PC-9 (cell line): Measurements from ENCODE around the gene ULK3. TPM values are rescaled to one million over a fixed set of nuclear protein-coding genes. Genes with fewer than 3 reads are reported as not detected.

Source experiments
- BruUV-seq: library from RNA; stranded (reverse); fragments of 400-500 nt; replicated peaks from 2 replicates; lab custom pipeline; 2021; lab: Mats Ljungman, UMichigan
- CTCF ChIA-PET: fragments of 300-600 bp; sonication (Branson Sonifier 250); formaldehyde crosslinking; loops from one replicate; lab custom pipeline; 2022; ENCODE audit warnings: antibody characterized with exemption; lab: Charles Lee
- POLR2A ChIA-PET: fragments of 300-600 bp; sonication (Branson Sonifier 250); formaldehyde crosslinking; loops from one replicate; lab custom pipeline; 2022; ENCODE audit warnings: antibody characterized with exemption; ENCODE audit not compliant: unreplicated experiment; lab: Charles Lee
- DNase-seq, 2 experiments: peaks; one replicate each; pipeline versions ENCODE4 v3.0.0 to v3.0.0-alpha.2; 2015 to 2022; ENCODE audit warnings: mixed read lengths in 1 of 2
- H2AFZ ChIP-seq: fragments of 200-600 bp; sonication (generic); 2 replicates; pipeline ENCODE4 v1.8.1; 2017; ENCODE audit warnings: antibody characterized with exemption
- H3F3A ChIP-seq: fragments of 200-600 bp; sonication (generic); 2 replicates; pipeline ENCODE4 v1.8.1; 2017; ENCODE audit warnings: antibody characterized with exemption, mild to moderate bottlenecking, low read depth; ENCODE audit not compliant: insufficient read depth
- H3K27ac ChIP-seq: fragments of 200-600 bp; sonication (generic); 2 replicates; pipeline ENCODE4 v1.6.1; 2016; ENCODE audit warnings: mixed run types
- H3K27me3 ChIP-seq: fragments of 200-600 bp; sonication (generic); 2 replicates; pipeline ENCODE4 v1.6.1; 2016; ENCODE audit warnings: low read depth, mixed run types; ENCODE audit not compliant: insufficient read depth
- H3K36me3 ChIP-seq: fragments of 200-600 bp; sonication (generic); 2 replicates; pipeline ENCODE4 v1.6.1; 2016; ENCODE audit warnings: low read depth, mixed run types
- H3K4me1 ChIP-seq: fragments of 200-600 bp; sonication (generic); replicated peaks from 2 replicates; pipeline ENCODE4 v1.6.1; 2016; ENCODE audit warnings: mixed run types; ENCODE audit not compliant: insufficient read depth
- H3K4me2 ChIP-seq: fragments of 200-600 bp; sonication (generic); 2 replicates; pipeline ENCODE4 v1.6.1; 2017; ENCODE audit warnings: mixed run types
- H3K4me3 ChIP-seq: fragments of 200-600 bp; sonication (generic); 2 replicates; pipeline ENCODE4 v1.6.1; 2016; ENCODE audit warnings: mixed run types
- H3K79me2 ChIP-seq: fragments of 200-600 bp; sonication (generic); 2 replicates; pipeline ENCODE4 v1.6.1; 2017; ENCODE audit warnings: low read depth, mixed run types
- H3K9me2 ChIP-seq: fragments of 200-600 bp; sonication (generic); 2 replicates; pipeline ENCODE4 v1.8.1; 2017; ENCODE audit warnings: mild to moderate bottlenecking; ENCODE audit not compliant: insufficient read depth
- H3K9me3 ChIP-seq: fragments of 200-600 bp; sonication (generic); 2 replicates; pipeline ENCODE4 v1.8.1; 2016; ENCODE audit warnings: low read depth; ENCODE audit not compliant: insufficient read depth
- H4K20me1 ChIP-seq: fragments of 200-600 bp; sonication (generic); 2 replicates; pipeline ENCODE4 v1.8.1; 2017; ENCODE audit not compliant: insufficient read depth
- CTCF ChIP-seq: fragments of 200-600 bp; sonication (generic); conservative IDR thresholded peaks from 2 replicates; pipeline ENCODE4 v1.6.1; 2017; ENCODE audit warnings: mixed run types, antibody characterized with exemption, mild to moderate bottlenecking, moderate library complexity
- EZH2 ChIP-seq: fragments of 200-600 bp; sonication (generic); IDR thresholded peaks from 2 replicates; pipeline ENCODE4 v1.8.0; 2017; ENCODE audit warnings: antibody characterized with exemption, low read depth
- intact Hi-C: fragments of 100-400 bp; cut with micrococcal nuclease; formaldehyde crosslinking; loops from one replicate; pipeline ENCODE4 v1.10.0; 2022; ENCODE audit not compliant: unreplicated experiment
- total RNA-seq: library from RNA; stranded (reverse); gene quantifications from 2 replicates; pipeline ENCODE4 v1.2.3, GENCODE V29; 2021

ULK3 gene
- total RNA-seq, 1 experiment from 2014 or later: 30.2 TPM

DNA sequence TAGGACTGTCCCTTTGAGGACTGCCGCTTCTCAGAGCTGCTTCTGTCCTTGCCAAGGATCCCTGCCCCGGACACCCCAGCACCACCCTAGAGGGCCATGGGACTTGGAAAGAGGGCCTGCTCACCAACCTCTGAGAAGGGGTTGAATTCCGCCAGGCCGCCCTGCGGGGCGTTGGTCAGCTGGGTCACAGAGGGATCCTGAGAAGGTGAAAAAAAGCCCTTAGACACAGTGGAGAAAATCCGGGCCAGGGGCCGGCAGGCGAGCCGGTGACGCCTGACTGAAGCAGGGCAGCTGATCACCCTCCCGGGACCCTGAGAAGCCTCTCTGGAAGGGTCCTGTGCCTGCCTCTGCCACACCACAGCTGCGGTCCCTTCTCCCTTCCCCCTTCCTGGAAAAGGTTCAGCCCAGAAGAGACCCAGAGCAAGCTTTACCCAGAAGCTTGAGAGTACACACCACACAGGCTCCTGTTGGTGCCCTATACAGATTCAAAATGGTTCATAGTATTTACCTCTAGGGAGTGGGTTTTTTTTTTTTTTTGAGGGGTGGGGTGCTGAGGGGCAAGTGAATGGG lies 11.6 kb upstream of the ULK3 start:
- peaks cover 3% of the 10 kb centered on the region; the same call in 1 of the 2 replicates for H3K36me3 ChIP-seq
- H3K4me2 ChIP-seq: no peak overlapping the region
- ChIA-PET CTCF (no interaction called here), POLR2A (no interaction called here)
- H4K20me1 ChIP-seq: peaks cover 21% of the 10 kb centered on the region; the same call in 1 of the 2 replicates
- peaks cover 10% of the 10 kb centered on the region for H3K79me2 ChIP-seq
- peaks cover 17% of the 10 kb centered on the region; the same call in 1 of the 2 replicates for H3F3A ChIP-seq
- H3K4me3 ChIP-seq: no peak overlapping the region
- H3K9me3 ChIP-seq: no peaks in the 10 kb centered on the region
- H3K27me3 ChIP-seq: no peaks in the 10 kb centered on the region
- H3K9me2 ChIP-seq: no peaks in the 10 kb centered on the region
- intact Hi-C loops: loop anchor here (5.0 kb wide), 1 partner anchor 43 kb away; no protein-coding TSS in a partner anchor
- DNase-seq: no peak
- no peak for TF ChIP-seq CTCF
- TF ChIP-seq EZH2: no peak
- BruUV-seq: no TSS peak
- H3K4me1 ChIP-seq: peaks cover 21% of the 10 kb centered on the region
- no peak overlapping the region for H2AFZ ChIP-seq
- no peak overlapping the region for H3K27ac ChIP-seq

GRCh38 chr15:74851960-74852359 lies 9.0 kb upstream of the ULK3 start:
- POLR2A ChIA-PET: no interaction called here
- no TSS peak for BruUV-seq

GRCh38 chr15:74850393-74850792 lies 7.4 kb upstream of the ULK3 start:
- Histone ChIP-seq H3K9me2 (no peaks in the 10 kb centered on the region), H3K27ac (no peak overlapping the region), H4K20me1 (no peaks in the 10 kb centered on the region), H3F3A (peaks cover 16% of the 10 kb centered on the region; the same call in 1 of the 2 replicates), H2AFZ (no peak overlapping the region), H3K4me3 (no peak overlapping the region), H3K9me3 (no peaks in the 10 kb centered on the region), H3K4me1 (no peaks in the 10 kb centered on the region), H3K79me2 (no peaks in the 10 kb centered on the region), H3K4me2 (no peak overlapping the region), H3K36me3 (peaks cover 3% of the 10 kb centered on the region), H3K27me3 (no peaks in the 10 kb centered on the region)
- no TSS peak for BruUV-seq
- POLR2A ChIA-PET: no interaction called here
- TF ChIP-seq CTCF (no peak), EZH2 (no peak)
- no peak for DNase-seq
- CTCF ChIA-PET: no interaction called here
- intact Hi-C loops: no loop called here

More at GRCh38 chr15:74851960-74852359, 9.0 kb upstream of the ULK3 start:
- Histone ChIP-seq H3K27me3 (no peaks in the 10 kb centered on the region), H4K20me1 (peaks cover 12% of the 10 kb centered on the region; the same call in 1 of the 2 replicates), H3K4me1 (peaks cover 6% of the 10 kb centered on the region), H3K4me3 (no peak overlapping the region), H3K9me2 (no peaks in the 10 kb centered on the region), H3F3A (peaks cover 18% of the 10 kb centered on the region; the same call in 1 of the 2 replicates), H3K4me2 (no peak overlapping the region), H3K36me3 (peaks cover 3% of the 10 kb centered on the region), H2AFZ (no peak overlapping the region), H3K27ac (no peak overlapping the region), H3K79me2 (peaks cover 5% of the 10 kb centered on the region; the same call in 1 of the 2 replicates), H3K9me3 (no peaks in the 10 kb centered on the region)
- TF ChIP-seq EZH2: no peak
- no peak for TF ChIP-seq CTCF
- intact Hi-C loops: no loop called here
- DNase-seq: no peak
- CTCF ChIA-PET: no interaction called here
